HG03354 (cell line): Measurements from ENCODE around the gene CBLIF.
"Not testable (repeated sequence)": the region's sequence is repeated elsewhere in the genome, so short reads cannot be mapped to it uniquely, and the experiment has no call there.

ENCODE experiments used
- ATAC-seq: cut with Tn5 transposase; IDR thresholded peaks from one replicate; pipeline ENCODE4 v1.9.1; 2021; ENCODE audit warnings: mild to moderate bottlenecking; ENCODE audit not compliant: unreplicated experiment, poor library complexity, severe bottlenecking

CBLIF gene

DNA sequence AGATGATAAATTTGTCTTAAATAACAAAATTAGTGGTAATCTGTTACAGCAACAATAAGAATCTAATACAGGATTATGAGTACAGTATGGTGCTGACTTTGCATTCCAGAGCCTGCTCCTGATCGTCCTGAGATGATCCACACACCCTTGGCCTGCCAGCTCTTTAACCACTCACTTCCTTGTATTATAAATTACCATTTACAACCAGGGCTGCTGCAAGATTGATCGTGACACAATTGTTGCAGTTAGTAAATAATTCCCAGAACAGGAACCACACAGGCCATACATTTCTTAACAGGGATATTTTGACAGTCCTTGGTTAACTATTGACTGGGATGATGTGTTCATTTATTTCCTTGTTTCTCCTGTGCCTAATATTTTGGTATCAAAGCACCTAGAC, 3.8 kb upstream of the CBLIF start:
- ATAC-seq: peak; percentile 68

DNA sequence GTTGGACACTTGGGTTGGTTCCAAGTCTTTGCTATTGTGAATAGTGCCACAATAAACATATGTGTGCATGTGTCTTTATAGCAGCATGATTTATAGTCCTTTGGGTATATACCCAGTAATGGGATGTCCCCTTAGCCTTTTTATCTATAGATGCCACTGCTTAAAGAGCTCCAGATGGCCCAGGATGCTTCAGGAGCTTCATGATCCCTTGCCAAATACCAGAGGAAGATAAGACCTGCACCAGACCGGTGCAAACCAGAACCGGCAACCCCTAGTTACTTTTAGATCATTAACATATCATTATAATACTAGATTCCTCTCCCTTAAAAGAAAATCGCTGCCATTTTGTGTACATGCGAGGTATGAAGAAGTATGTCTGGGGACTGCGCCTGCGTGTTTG, 3.1 kb upstream of the CBLIF start:
- not testable (repeated sequence) for ATAC-seq

DNA sequence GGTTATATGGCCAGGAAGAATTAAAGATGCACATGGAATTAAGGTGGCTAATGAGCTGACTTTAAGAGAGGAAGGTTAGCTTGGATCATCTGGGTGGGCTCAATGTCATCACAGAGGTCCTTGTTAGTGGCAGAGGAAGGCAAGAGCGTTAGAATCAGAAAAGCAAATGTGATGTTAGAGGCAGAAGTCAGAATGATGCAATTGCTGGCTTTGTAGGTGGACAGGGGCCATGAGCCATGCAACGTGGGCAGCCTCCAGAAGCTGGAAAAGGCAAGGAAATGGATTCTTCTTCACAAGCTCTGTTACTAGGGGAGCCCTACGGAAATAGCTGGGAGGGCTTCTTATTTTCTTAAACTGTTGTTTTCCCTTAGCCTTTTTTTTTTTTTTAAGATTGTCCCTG, 2.3 kb upstream of the CBLIF start:
- ATAC-seq: no peak

DNA sequence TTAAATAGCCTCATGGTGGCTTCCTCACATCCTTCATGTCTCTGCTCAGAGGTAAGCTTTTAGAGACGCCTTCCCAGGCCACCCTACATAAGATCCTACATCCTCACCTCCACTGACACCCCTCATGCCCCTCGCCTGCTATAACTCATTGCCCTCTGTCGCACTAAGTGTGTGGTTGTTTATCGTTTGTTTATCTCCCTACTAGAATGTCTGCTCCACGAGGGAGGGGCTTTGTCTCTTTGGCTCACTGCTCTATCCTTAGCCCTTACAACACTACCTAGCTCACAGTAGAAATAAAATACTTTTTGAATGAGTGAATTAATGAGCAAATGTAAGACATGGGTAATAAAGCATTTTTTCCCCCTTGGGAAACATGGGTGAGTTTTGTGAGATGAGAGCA, 1.3 kb upstream of the CBLIF start:
- ATAC-seq: no peak

DNA sequence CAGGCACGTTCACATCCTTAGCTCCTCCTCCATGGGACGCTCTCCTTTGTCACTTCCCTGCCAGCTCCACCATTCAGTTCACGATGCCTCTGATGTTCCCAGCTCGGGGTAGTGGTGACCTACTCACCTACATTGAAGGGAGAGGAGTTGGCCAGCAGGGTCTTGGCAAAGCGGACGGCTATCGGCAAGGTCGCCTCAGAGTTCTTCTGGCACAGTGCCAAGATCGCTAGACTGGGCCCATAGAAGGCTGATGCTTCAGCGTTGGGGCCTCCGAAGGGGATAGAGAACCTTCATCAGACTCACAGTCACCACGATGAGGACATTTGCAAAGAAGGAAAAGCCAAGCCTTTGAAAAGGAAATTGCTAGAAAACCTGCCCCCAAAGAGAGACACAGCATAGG, 3.0 kb downstream of the CBLIF start:
- no peak for ATAC-seq

DNA sequence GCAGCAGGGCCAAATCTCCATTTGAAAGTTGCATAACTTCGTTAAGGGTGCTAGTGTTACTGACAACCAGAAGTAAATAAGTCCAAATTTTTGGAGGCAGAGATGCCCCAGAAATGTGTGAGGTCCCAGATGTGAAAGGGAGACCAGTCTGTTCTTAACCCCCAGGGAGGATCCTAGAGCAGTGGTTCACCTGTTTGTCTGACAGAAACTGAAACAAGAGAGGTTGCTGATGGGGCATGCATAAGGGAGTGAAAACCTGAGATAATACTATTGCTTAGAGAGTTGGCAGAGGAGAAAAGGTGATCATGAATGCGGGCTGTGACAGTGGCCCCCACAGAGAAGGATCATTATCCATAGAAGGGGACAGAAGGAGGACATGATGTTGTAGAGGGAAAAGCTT, 3.8 kb downstream of the CBLIF start:
- ATAC-seq: peak; percentile 75

DNA sequence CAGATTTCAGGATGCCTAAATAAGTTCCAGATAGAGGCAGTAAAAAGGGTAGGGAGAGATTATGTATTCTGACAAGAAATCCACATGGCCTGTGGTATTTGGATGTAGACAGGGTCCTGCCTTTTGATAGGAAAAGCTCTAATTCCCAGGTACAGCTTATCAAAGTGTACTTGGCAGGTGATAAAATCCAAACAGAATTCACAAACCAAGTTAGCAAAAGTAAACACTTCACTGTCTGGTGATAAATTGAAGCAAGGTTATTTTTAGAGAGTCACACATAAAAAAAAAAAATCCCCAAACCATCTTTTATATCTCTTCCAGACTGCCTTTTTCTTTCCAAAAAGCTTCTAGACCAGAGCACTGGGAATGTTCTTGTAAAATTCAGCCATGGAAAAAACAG, 5.7 kb downstream of the CBLIF start:
- no peak for ATAC-seq

DNA sequence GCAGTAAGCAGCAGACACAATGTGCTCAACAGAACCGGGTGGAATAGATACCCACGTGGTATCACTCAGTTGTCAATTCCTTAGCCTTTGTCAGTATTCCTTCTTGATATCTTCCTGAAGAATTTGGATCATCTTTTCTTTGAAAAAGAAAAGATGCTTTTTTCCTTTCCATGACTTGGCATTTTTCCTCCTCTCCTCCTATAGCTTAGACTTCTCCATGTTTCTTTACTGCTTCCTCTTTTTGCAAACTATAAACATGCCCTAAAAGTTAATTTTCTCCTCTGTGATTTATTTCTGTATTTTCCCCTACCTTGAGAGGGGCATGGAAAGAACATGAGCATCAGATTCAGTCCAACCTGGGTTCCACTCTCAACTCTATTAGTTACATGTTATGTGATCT, 11.7 kb downstream of the CBLIF start:
- no peak for ATAC-seq

DNA sequence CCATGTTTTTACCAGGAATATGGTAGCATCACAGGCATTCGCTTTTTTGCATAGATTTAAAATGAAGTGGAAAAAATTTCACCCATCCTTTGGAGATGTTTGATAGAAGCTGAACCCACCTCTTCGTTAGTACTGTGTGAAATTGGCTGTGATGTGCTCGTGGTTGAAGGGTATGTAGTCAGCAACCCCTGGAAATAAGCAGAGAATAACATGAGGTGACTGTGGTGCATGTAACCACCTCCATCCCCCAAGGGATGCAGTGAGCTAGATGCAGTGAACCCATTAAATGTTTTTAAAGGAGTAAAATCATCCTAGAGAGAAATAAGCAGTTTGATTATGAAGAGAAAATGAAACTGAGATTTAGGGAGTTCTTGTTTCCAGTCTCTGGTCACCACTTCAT, 15.9 kb downstream of the CBLIF start:
- no peak for ATAC-seq

DNA sequence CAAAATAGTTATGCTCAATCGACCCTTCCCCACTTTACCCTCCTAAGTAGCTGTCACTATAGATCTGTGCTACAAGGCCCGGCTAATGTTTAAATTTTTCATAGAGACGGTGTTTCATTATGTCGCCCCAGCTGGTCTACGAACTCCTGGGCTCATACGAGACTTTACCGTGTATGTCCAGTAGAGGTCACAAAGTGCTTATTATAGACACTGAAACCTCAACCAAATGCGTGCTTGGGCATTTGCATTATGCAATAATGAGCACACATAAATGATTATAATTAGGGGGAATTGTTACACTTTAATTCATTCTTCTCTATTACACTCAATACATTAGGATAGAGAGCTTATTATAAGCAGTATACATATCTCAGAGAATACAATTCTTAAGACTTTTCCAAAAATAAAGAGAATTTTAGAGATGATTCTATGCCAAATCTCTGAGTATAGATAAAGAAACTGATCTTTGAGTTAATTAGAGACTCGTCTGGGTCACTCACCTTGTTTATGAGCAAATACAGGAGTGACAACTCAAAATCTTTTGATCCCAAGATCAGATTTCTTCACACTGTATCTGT, 22.2 kb downstream of the CBLIF start:
- peak; percentile 95 for ATAC-seq

DNA sequence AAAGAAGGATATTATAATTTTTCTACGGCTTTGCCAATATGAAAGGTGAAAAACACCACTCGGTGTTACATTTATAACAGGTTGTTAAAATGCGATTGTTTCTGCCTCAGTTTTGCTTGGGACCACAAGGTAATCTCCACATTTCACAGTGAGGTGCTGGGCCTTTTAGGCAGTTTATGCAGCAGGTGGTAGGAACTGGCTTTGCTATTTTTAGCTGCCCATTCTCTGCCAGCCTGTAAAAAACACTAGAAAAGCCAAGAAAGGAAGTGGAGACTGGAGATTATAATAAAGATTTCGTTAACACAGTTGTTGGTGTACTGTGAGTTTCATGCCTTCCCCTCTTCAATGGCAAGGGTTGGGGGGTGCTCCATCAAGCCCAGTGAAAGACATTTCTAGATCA, 26.7 kb downstream of the CBLIF start:
- ATAC-seq: no peak

DNA sequence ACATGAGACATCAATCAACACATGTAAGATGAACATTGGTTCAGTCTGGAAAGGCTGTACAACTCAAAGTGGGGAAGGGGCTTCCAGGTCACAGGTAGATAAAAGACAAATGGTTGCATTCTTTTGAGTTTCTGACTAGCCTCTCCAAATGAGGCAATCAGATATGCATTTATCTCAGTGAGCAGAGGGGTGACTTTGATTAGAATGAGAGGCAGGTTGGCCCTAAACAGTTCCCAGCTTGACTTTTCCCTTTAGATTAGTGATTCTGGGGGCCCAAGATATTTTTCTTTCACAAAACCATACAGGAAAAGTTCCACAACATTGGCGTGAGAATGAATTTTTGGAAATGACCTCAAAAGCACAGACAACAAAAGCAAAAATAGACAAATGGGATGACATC, 28.9 kb downstream of the CBLIF start:
- not testable (repeated sequence) for ATAC-seq

DNA sequence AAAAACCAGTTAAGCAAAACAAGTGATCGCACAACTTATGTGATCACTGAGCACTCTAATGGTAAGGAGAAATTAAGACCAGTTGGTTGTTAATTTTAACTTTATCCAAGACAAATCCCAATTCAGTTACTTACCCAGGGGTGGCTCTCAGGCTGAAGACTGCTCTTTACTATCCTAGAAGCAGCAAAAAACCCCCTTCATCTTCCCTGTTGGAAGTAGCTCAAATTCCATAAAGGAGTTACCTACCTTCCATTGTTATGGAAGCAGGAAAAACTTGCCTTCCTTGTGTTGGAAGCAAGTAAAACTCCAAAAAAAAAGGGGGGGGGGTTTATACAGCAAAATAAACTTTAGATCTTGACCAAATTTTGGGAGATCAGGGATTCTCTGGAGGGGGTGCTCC, 29.5 kb downstream of the CBLIF start:
- no peak for ATAC-seq

DNA sequence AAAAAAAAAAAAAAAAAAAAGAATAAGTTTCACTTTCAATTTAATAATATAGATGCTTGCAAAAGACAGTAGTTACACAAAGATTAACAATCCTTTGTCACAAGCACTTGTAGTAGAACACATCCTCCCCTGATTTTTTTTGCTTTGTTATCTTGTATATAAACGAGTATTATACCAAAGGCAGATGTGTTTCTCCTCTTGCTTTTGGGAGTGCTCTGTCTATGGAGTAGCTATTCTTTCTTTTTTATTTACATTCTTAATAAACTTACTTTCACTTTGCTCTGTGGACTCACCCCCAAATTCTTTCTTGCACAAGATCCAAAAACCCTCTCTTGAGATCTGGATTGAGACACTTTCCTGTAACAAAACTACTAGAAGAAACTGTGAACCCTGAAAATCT, 31.3 kb downstream of the CBLIF start:
- ATAC-seq: no peak

DNA sequence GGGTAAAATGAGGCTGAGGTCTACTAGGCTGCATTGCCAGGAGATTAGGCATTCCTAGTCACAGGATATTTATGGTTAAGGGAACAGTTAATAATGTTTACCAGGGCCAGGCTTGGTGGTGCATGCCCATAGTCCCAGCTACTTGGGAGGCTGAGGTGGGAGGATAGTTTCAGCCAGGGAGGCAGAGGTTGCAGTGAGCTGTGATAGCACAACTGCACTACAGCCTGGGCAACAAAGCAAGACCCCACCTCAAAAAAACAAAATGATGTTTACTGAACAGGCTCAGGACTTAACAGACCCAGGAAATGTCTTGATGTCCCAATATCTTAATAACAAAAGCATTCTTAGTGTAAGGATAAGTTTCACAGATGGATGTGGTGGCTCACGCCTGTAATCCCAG, 31.9 kb downstream of the CBLIF start:
- ATAC-seq: no peak

DNA sequence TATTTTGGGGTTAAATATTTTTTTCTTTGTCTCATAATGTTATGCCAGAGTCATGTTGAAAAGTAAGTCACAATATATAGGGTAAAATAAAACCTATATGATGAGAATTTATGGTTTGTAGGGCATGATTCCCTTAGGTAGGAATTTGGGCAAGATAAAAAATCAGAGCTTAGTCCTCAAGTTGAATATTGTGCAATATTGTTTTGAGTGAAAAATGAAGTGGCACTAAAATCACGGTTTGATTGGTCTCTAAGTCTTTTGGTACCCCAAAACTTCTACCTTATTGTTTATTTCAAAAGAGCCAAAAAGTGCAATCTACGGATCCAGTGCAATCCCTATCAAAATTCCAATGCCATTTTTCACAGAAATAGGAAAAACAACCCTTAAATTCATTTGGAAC, 33.1 kb downstream of the CBLIF start:
- no peak for ATAC-seq

DNA sequence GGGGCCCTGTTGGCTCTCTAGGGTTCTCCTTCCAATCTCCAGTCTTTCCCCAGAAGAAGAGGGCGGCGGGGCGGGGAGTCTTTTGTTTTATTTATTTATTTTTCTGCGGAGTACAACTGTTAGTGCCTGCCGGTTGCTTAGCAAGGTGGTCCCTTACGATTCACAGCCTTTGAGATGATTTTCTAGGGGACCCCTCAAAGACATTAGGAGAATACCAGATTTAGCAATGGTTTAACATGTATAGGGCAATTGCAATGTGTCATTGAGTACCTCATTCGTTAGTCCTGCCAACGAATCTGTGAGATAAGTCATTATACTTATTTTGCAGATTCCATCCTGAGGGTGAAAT, 34.4 kb downstream of the CBLIF start:
- no peak for ATAC-seq

DNA sequence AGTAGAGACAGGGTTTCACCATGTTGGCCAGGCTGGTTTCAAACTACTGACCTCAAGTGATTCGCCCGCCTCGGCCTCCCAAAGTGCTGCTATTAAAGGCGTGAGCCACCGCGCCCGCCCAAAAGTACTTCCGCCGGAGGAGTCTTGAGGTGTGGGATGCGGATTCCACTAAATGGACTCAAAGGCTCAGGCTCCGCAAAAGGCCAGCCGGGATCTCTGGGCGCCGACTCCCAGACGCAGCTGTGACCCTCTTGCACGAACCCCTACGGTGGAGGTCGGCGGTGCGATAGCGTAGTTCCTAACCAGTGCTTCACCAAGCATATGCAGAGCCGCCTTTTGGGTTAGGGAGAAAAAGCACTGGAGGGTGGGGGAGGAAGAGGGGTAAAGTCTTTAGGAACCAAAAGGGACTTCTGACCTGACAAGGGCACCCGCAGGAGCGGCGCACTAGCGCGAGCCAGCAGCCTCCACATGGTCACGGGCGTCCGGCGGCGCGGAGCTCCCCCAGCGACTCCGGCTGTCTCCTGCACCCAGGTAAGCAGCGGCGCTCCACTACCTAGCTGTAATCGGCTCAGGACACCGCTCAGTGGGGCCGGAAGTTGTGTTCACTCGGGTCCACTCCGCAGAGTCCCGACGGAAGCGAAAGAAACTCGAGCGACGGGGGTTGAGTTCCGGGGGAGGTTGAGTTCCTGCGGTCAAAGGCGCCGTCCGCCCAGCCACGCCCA, 34.9 kb downstream of the CBLIF start, which contains the start of gene MRPL16:
MRPL16 (minus strand) TSS at position 590 of the 722 bp plus-strand sequence; CDS start at position 470, 120 bp downstream.
- ATAC-seq: peak; percentile 99

DNA sequence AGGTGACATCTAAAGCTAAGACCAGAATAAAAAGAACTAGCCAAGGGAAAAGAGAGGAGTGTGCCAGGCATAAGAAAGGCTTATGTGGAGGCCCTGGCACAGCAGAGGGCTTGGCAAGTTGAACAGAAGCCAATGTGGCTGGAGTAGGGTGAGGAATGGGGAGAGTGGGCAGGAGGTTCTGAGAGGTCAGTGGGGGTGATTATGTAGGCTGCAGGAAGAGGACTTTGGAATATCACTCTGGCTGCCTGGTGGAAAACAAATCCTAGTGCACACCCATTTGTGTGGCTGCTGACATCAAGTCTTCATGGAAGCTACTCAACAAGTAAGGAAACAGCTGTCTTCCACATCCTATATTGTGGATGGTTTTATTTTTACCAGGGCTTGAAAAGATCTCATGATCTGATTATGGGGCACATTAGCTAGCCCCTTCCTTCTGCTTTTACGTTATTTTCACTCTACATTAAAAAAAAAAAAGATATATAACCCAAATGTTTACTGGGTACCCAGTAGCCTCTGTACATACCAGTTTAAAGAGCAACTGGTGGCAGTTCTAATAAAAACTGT, 38.2 kb downstream of the CBLIF start:
- ATAC-seq: no peak

DNA sequence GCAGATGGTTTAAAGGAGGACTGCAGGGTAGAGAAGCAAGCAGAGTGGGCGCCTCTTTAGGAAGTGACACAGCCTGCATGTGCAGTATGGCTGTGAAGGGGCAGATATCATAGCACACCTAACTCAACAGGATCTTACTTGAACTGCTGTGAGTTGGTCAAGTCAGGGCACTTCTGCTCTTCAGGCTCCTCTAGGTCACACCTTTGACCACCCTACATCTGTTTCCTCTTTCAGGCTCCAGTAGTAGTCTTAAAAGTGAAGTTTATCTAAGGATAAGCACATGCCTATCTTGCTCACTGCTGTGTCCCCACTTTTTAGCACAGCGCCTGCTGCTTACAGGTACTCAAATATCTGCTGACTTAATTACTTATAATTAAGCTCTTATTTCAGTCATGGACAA, 41.2 kb downstream of the CBLIF start:
- no peak for ATAC-seq

DNA sequence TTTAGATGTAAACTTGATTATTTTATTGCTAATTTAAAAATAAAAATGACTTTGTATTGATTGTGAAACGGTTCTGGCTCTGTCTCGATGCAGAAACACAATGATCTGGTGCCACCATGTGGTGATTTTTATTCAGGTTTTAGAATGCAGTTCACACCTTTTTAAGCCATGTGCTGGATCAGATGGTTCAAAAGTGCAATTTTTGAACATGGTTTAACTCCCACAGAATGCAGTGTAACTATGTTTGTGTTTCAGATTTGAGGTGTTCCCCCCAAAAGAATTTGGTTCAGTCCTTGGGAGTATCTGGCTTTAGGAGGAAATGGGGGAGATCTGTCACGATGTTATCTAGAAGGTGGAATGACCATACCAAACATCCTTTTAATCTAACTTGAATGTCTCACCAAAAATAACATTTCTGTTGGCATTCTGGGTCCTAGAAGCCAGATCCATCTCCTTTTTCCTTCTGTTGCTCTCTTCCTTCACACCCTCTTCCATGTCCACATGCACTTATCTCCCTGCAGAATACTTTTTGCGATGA, 42.6 kb downstream of the CBLIF start:
- ATAC-seq: peak; percentile 78
